HEK293 (cell line): ENCODE data around the gene TMOD2.

Experiments
- CTCF ChIA-PET: fragments of 350-600 bp; formaldehyde crosslinking; extraction: SDS; loops from one replicate; lab custom pipeline; 2021; ENCODE audit warnings: antibody characterized with exemption; lab: Yijun Ruan, JAX
- POLR2A ChIA-PET: fragments of 300-600 bp; formaldehyde crosslinking; extraction: SDS; loops from one replicate; lab custom pipeline; 2020; ENCODE audit warnings: antibody characterized with exemption, inconsistent platforms; lab: Yijun Ruan, JAX
- H3K27ac ChIP-seq: fragments of 200-500 bp; sonication (Bioruptor generic); 2 replicates; pipeline ENCODE4 v1.5.1; 2014; ENCODE audit warnings: low read depth, low read length, control low read depth, inconsistent platforms; ENCODE audit errors: extremely low read depth
- H3K36me3 ChIP-seq, 2 experiments: fragments of 200-500 bp in 1 of 2; sonication (Bioruptor generic) in 1 of 2; 1 replicate in 1 of 2; 2 replicates in 1 of 2; pipeline ENCODE4 v1.5.1; 2014 to 2017; ENCODE audit warnings: inconsistent platforms in 2 of 2, low read length in 2 of 2; ENCODE audit not compliant: control insufficient read depth in 2 of 2, insufficient read depth in 1 of 2
- H3K4me1 ChIP-seq: fragments of 200-500 bp; sonication (Bioruptor generic); 2 replicates; pipeline ENCODE4 v1.5.1; 2014; ENCODE audit warnings: mild to moderate bottlenecking, low read length, inconsistent platforms; ENCODE audit not compliant: control insufficient read depth, insufficient read depth
- H3K4me3 ChIP-seq: 2 replicates; pipeline ENCODE4 v1.5.1; 2011; ENCODE audit warnings: low read depth, mild to moderate bottlenecking, control low read depth, low read length, moderate library complexity
- H3K9me3 ChIP-seq: fragments of 200-500 bp; sonication (Bioruptor generic); 2 replicates; pipeline ENCODE4 v1.5.1; 2014; ENCODE audit warnings: low read depth, low read length, inconsistent platforms; ENCODE audit not compliant: control insufficient read depth, insufficient read depth
- GFI1B ChIP-seq: fragments of 450-650 bp; formaldehyde crosslinking; IDR thresholded peaks from 2 replicates; pipeline ENCODE4 v1.5.1; 2016; ENCODE audit warnings: missing biosample characterization, missing genetic modification characterization
- IKZF3 ChIP-seq: fragments of 450-650 bp; IDR thresholded peaks from 2 replicates; pipeline ENCODE4 v1.5.0; 2018; ENCODE audit warnings: missing biosample characterization, mild to moderate bottlenecking, missing genetic modification characterization, moderate library complexity
- KLF8 ChIP-seq: fragments of 450-650 bp; formaldehyde crosslinking; IDR thresholded peaks from 2 replicates; pipeline ENCODE4 v1.5.1; 2016; ENCODE audit warnings: missing biosample characterization, missing genetic modification characterization
- PBX3 ChIP-seq: sonication (generic); formaldehyde crosslinking; IDR thresholded peaks from 2 replicates; pipeline ENCODE4 v1.8.1; 2022; ENCODE audit warnings: mild to moderate bottlenecking, moderate library complexity, missing genetic modification reagents
- ZBTB20 ChIP-seq: fragments of 450-650 bp; formaldehyde crosslinking; IDR thresholded peaks from 2 replicates; pipeline ENCODE4 v1.5.1; 2016; ENCODE audit warnings: missing biosample characterization, missing genetic modification characterization
- ZBTB21 ChIP-seq: fragments of 450-650 bp; formaldehyde crosslinking; IDR thresholded peaks from 2 replicates; pipeline ENCODE4 v1.5.1; 2017; ENCODE audit warnings: missing biosample characterization, missing genetic modification characterization
- ZBTB48 ChIP-seq: fragments of 450-650 bp; formaldehyde crosslinking; IDR thresholded peaks from 2 replicates; pipeline ENCODE4 v1.5.1; 2016; ENCODE audit warnings: missing biosample characterization, missing genetic modification characterization
- ZBTB6 ChIP-seq: fragments of 450-650 bp; formaldehyde crosslinking; IDR thresholded peaks from 2 replicates; pipeline ENCODE4 v1.5.1; 2017; ENCODE audit warnings: missing biosample characterization, missing genetic modification characterization
- ZFP3 ChIP-seq: fragments of 450-650 bp; formaldehyde crosslinking; IDR thresholded peaks from 2 replicates; pipeline ENCODE4 v1.5.1; 2016; ENCODE audit warnings: low read depth, missing biosample characterization, missing genetic modification characterization
- ZNF133 ChIP-seq: fragments of 450-650 bp; formaldehyde crosslinking; IDR thresholded peaks from 2 replicates; pipeline ENCODE4 v1.5.1; 2016; ENCODE audit warnings: missing biosample characterization, missing genetic modification characterization
- ZNF221 ChIP-seq: fragments of 450-650 bp; formaldehyde crosslinking; IDR thresholded peaks from 2 replicates; pipeline ENCODE4 v1.5.1; 2017; ENCODE audit warnings: missing biosample characterization, missing genetic modification characterization, borderline replicate concordance
- ZNF24 ChIP-seq: fragments of 450-650 bp; formaldehyde crosslinking; IDR thresholded peaks from 2 replicates; pipeline ENCODE4 v1.5.1; 2016; ENCODE audit warnings: missing biosample characterization, missing genetic modification characterization
- ZNF248 ChIP-seq: fragments of 450-650 bp; formaldehyde crosslinking; IDR thresholded peaks from 2 replicates; pipeline ENCODE4 v1.5.1; 2017; ENCODE audit warnings: missing biosample characterization, missing genetic modification characterization
- ZNF324 ChIP-seq: fragments of 450-650 bp; formaldehyde crosslinking; IDR thresholded peaks from 2 replicates; pipeline ENCODE4 v1.5.1; 2016; ENCODE audit warnings: missing biosample characterization, missing genetic modification characterization
- ZNF341 ChIP-seq: fragments of 450-650 bp; formaldehyde crosslinking; IDR thresholded peaks from 2 replicates; pipeline ENCODE4; 2016; ENCODE audit warnings: low read depth, missing biosample characterization, missing genetic modification characterization
- ZNF354C ChIP-seq: fragments of 450-650 bp; formaldehyde crosslinking; IDR thresholded peaks from 2 replicates; pipeline ENCODE4 v1.5.1; 2016; ENCODE audit warnings: missing biosample characterization, missing genetic modification characterization, low read depth, borderline replicate concordance
- ZNF37A ChIP-seq: fragments of 450-650 bp; IDR thresholded peaks from 2 replicates; pipeline ENCODE4 v1.5.1; 2018; ENCODE audit warnings: missing biosample characterization, missing genetic modification characterization
- ZNF416 ChIP-seq: fragments of 450-650 bp; formaldehyde crosslinking; IDR thresholded peaks from 2 replicates; pipeline ENCODE4 v1.5.1; 2016; ENCODE audit warnings: missing biosample characterization, missing genetic modification characterization
- ZNF560 ChIP-seq: fragments of 450-650 bp; formaldehyde crosslinking; IDR thresholded peaks from 2 replicates; pipeline ENCODE4 v1.5.1; 2017; ENCODE audit warnings: missing biosample characterization, missing genetic modification characterization, borderline replicate concordance
- ZNF585B ChIP-seq: fragments of 450-650 bp; formaldehyde crosslinking; IDR thresholded peaks from 2 replicates; pipeline ENCODE4 v1.5.1; 2016; ENCODE audit warnings: missing biosample characterization, missing genetic modification characterization
- ZNF596 ChIP-seq: fragments of 450-650 bp; IDR thresholded peaks from 2 replicates; pipeline ENCODE4 v1.5.0; 2018; ENCODE audit warnings: missing biosample characterization, mild to moderate bottlenecking, missing genetic modification characterization, moderate library complexity
- ZNF624 ChIP-seq: fragments of 450-650 bp; formaldehyde crosslinking; IDR thresholded peaks from 2 replicates; pipeline ENCODE4 v1.5.1; 2017; ENCODE audit warnings: missing biosample characterization, missing genetic modification characterization
- ZNF670 ChIP-seq: fragments of 450-650 bp; formaldehyde crosslinking; IDR thresholded peaks from 2 replicates; pipeline ENCODE4 v1.5.1; 2016; ENCODE audit warnings: missing biosample characterization, missing genetic modification characterization, low read depth
- ZNF747 ChIP-seq: fragments of 450-650 bp; formaldehyde crosslinking; IDR thresholded peaks from 2 replicates; pipeline ENCODE4 v1.5.1; 2016; ENCODE audit warnings: missing biosample characterization, missing genetic modification characterization
- ZNF777 ChIP-seq: fragments of 450-650 bp; formaldehyde crosslinking; IDR thresholded peaks from 2 replicates; pipeline ENCODE4 v1.5.1; 2017; ENCODE audit warnings: missing biosample characterization, missing genetic modification characterization, borderline replicate concordance
- ZSCAN18 ChIP-seq: fragments of 450-650 bp; formaldehyde crosslinking; IDR thresholded peaks from 2 replicates; pipeline ENCODE4 v1.5.1; 2016; ENCODE audit warnings: missing biosample characterization, missing genetic modification characterization
- TF ChIP-seq, protein P1 (sequence below): fragments of 450-650 bp; formaldehyde crosslinking; IDR thresholded peaks from 2 replicates; pipeline ENCODE4; 2016; ENCODE audit warnings: missing biosample characterization, missing genetic modification characterization

Gene TMOD2

GRCh38 chr15:51816611-51817010, 65.2 kb downstream of the TMOD2 start (continued):
- TF ChIP-seq, protein P1, sequence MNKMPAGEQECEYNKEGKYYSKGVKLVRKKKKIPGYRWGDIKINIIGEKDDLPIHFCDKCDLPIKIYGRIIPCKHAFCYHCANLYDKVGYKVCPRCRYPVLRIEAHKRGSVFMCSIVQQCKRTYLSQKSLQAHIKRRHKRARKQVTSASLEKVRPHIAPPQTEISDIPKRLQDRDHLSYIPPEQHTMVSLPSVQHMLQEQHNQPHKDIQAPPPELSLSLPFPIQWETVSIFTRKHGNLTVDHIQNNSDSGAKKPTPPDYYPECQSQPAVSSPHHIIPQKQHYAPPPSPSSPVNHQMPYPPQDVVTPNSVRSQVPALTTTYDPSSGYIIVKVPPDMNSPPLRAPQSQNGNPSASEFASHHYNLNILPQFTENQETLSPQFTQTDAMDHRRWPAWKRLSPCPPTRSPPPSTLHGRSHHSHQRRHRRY (tag by site-specific recombination): no peak
- TF ChIP-seq ZNF324: no peak
- no peak for TF ChIP-seq ZNF777 (tag by site-specific recombination)
- no peak for TF ChIP-seq ZNF585B (tag by site-specific recombination)
- no peak for TF ChIP-seq ZNF37A (tag by site-specific recombination)
- no peak for TF ChIP-seq IKZF3
- TF ChIP-seq PBX3 (CRISPR knock-in tag): no peak
- TF ChIP-seq ZNF747 (tag by site-specific recombination): no peak
- TF ChIP-seq ZNF670 (tag by site-specific recombination): no peak
- no peak for TF ChIP-seq ZNF341 (tag by site-specific recombination)

DNA sequence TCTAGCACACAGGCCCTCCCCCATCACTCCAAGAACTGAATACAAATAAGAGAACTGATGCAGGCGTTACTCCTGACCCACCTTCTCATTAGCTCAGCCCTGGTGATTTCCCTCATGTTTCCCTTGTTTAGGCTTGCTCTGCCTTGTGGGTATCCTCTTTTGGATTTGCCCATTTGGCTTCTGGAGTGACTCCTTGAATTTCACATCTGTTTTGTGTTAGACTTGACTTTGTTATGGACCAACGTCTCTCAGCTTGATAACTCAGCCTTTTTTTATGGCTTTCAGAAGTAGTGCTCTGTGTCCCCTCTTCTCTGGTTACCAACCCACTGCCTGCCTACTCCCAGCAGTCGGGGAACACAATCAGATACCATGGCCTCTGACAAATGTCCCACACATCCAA, 66.8 kb downstream of the TMOD2 start:
- CTCF ChIA-PET: interaction anchor here (0.6 kb wide), 1 partner anchor 88 kb away, joined by 3 read pairs; no protein-coding TSS in a partner anchor
- TF ChIP-seq ZFP3 (tag by site-specific recombination) (no peak), ZBTB20 (tag by site-specific recombination) (no peak), GFI1B (tag by site-specific recombination) (no peak), ZNF248 (no peak), ZNF624 (tag by site-specific recombination) (no peak), ZNF221 (tag by site-specific recombination) (no peak), ZBTB48 (tag by site-specific recombination) (no peak), ZNF354C (tag by site-specific recombination) (no peak), ZNF560 (tag by site-specific recombination) (no peak), ZNF24 (no peak), ZNF416 (tag by site-specific recombination) (no peak), ZNF324 (no peak), ZNF133 (no peak), ZBTB21 (no peak), ZBTB6 (tag by site-specific recombination) (no peak), KLF8 (tag by site-specific recombination) (no peak), ZSCAN18 (no peak), ZNF596 (tag by site-specific recombination) (no peak)
- TF ChIP-seq, protein P1 (tag by site-specific recombination): no peak
- no peak overlapping the region for H3K4me3 ChIP-seq
- no peak overlapping the region for H3K27ac ChIP-seq
- H3K4me1 ChIP-seq: no peaks in the 10 kb centered on the region
- no peaks in the 10 kb centered on the region for H3K36me3 ChIP-seq
- no peaks in the 10 kb centered on the region for H3K9me3 ChIP-seq
- POLR2A ChIA-PET: no interaction called here
